KMS-11 (cell line): ENCODE results near the gene SIX2.

Source experiments
- H2AFZ ChIP-seq: fragments of 200-600 bp; sonication (generic); 2 replicates; pipeline ENCODE4 v1.6.1; 2016; ENCODE audit warnings: antibody characterized with exemption, mixed run types, low read depth
- H3K27ac ChIP-seq: fragments of 200-600 bp; sonication (generic); 2 replicates; pipeline ENCODE4 v1.6.1; 2016; ENCODE audit warnings: mild to moderate bottlenecking, mixed run types
- H3K27me3 ChIP-seq: fragments of 200-600 bp; sonication (generic); 2 replicates; pipeline ENCODE4 v1.6.1; 2017; ENCODE audit warnings: mild to moderate bottlenecking, low read depth, mixed run types, moderate library complexity; ENCODE audit not compliant: insufficient read depth
- H3K36me3 ChIP-seq: fragments of 200-600 bp; sonication (generic); 2 replicates; pipeline ENCODE4 v1.6.1; 2017; ENCODE audit warnings: mild to moderate bottlenecking, mixed run types; ENCODE audit not compliant: insufficient read depth
- H3K4me1 ChIP-seq: fragments of 200-600 bp; sonication (generic); 2 replicates; pipeline ENCODE4 v1.6.1; 2016; ENCODE audit warnings: mild to moderate bottlenecking, low read depth, mixed run types; ENCODE audit not compliant: poor library complexity, severe bottlenecking
- H3K4me2 ChIP-seq: fragments of 200-600 bp; sonication (generic); 2 replicates; pipeline ENCODE4 v1.7.0; 2016; ENCODE audit warnings: mild to moderate bottlenecking, mixed run types
- H3K4me3 ChIP-seq: fragments of 200-600 bp; sonication (generic); IDR thresholded peaks from 2 replicates; pipeline ENCODE4 v1.6.1; 2017; ENCODE audit warnings: low read depth, low read length, mixed read lengths; ENCODE audit not compliant: insufficient read depth
- H3K79me2 ChIP-seq: fragments of 200-600 bp; sonication (generic); 2 replicates; pipeline ENCODE4 v1.6.1; 2016; ENCODE audit warnings: low read depth, mixed run types; ENCODE audit not compliant: insufficient read depth
- H3K9ac ChIP-seq: fragments of 200-600 bp; sonication (generic); 2 replicates; pipeline ENCODE4 v1.6.1; 2016; ENCODE audit warnings: mild to moderate bottlenecking, mixed run types
- H4K20me1 ChIP-seq: fragments of 200-600 bp; sonication (generic); 2 replicates; pipeline ENCODE4 v1.6.1; 2016; ENCODE audit warnings: mild to moderate bottlenecking, mixed run types; ENCODE audit not compliant: insufficient read depth
- TF ChIP-seq, protein P1 (sequence below): fragments of 200-600 bp; sonication (generic); conservative IDR thresholded peaks from 2 replicates; pipeline ENCODE4 v1.6.1; 2017; ENCODE audit warnings: low read depth, mild to moderate bottlenecking, antibody characterized with exemption, low read length, moderate library complexity, mixed read lengths

The SIX2 gene

DNA sequence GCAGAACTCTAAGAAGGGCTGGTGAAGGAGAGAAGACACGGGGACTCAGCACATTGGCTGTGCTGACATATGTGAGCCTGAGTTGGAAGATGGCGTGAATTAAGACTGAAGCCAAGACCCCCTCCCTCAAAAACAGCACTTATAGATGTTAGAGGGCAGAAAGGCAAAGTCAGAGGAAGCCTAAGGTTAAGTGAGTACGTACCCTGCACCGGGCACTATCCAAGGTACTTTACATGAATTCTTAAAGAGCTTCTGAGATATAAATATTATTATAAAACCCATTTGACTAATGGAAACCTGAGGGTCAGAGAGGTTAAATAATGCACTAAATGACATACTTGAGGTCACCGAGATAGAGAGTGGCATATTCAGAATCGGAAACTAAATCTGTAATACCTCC, 42.2 kb downstream of the SIX2 start:
- TF ChIP-seq, protein P1, sequence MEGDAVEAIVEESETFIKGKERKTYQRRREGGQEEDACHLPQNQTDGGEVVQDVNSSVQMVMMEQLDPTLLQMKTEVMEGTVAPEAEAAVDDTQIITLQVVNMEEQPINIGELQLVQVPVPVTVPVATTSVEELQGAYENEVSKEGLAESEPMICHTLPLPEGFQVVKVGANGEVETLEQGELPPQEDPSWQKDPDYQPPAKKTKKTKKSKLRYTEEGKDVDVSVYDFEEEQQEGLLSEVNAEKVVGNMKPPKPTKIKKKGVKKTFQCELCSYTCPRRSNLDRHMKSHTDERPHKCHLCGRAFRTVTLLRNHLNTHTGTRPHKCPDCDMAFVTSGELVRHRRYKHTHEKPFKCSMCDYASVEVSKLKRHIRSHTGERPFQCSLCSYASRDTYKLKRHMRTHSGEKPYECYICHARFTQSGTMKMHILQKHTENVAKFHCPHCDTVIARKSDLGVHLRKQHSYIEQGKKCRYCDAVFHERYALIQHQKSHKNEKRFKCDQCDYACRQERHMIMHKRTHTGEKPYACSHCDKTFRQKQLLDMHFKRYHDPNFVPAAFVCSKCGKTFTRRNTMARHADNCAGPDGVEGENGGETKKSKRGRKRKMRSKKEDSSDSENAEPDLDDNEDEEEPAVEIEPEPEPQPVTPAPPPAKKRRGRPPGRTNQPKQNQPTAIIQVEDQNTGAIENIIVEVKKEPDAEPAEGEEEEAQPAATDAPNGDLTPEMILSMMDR, result no peak
- Histone ChIP-seq H3K4me3 (no peak overlapping the region), H2AFZ (no peak overlapping the region), H3K4me1 (no peaks in the 10 kb centered on the region), H3K36me3 (no peaks in the 10 kb centered on the region), H3K27me3 (no peaks in the 10 kb centered on the region), H4K20me1 (no peaks in the 10 kb centered on the region), H3K9ac (no peak overlapping the region), H3K27ac (no peak overlapping the region), H3K4me2 (no peak overlapping the region), H3K79me2 (no peaks in the 10 kb centered on the region)

GRCh38 chr2:44965684-44966083, 43.6 kb downstream of the SIX2 start:
- H3K4me1 ChIP-seq, result no peaks in the 10 kb centered on the region
- TF ChIP-seq, protein P1, result no peak
- H4K20me1 ChIP-seq, result no peaks in the 10 kb centered on the region
- H3K4me3 ChIP-seq, result no peak overlapping the region
- no peaks in the 10 kb centered on the region for H3K36me3 ChIP-seq
- H3K27me3 ChIP-seq, result no peaks in the 10 kb centered on the region
- no peak overlapping the region for H2AFZ ChIP-seq
- no peaks in the 10 kb centered on the region for H3K79me2 ChIP-seq
- no peak overlapping the region for H3K4me2 ChIP-seq
- no peak overlapping the region for H3K9ac ChIP-seq
- H3K27ac ChIP-seq, result no peak overlapping the region

DNA sequence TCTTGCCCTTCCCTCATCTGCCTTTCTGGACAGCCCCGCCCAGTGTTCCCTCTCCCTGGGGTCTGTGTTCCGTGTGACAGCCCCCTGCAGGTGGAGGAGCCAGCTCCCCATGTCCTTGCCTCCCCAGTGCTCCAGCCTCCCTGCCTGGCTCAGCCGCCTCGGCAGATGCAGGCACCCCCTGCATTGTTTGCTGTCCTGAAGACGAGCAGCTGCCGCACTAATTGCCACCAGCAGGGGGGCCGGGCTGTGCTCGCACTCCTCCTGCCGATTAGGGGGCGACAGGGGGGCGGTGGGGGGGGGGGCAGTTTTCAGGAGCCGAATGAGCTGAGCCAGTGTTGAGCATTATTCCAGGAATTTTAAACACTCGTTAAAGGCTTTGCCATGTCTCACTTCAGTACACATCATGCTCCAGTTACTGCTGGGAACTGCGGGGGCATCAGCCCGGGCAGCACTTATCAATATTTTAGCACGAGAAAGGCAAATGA, 44.5 kb downstream of the SIX2 start:
- Histone ChIP-seq H2AFZ (no peak overlapping the region), H3K4me2 (no peak overlapping the region), H3K27me3 (no peaks in the 10 kb centered on the region), H3K27ac (no peak overlapping the region), H3K9ac (no peak overlapping the region), H3K4me1 (no peaks in the 10 kb centered on the region), H3K36me3 (no peaks in the 10 kb centered on the region), H4K20me1 (no peaks in the 10 kb centered on the region), H3K4me3 (no peak overlapping the region), H3K79me2 (no peaks in the 10 kb centered on the region)
- TF ChIP-seq, protein P1, result no peak

DNA sequence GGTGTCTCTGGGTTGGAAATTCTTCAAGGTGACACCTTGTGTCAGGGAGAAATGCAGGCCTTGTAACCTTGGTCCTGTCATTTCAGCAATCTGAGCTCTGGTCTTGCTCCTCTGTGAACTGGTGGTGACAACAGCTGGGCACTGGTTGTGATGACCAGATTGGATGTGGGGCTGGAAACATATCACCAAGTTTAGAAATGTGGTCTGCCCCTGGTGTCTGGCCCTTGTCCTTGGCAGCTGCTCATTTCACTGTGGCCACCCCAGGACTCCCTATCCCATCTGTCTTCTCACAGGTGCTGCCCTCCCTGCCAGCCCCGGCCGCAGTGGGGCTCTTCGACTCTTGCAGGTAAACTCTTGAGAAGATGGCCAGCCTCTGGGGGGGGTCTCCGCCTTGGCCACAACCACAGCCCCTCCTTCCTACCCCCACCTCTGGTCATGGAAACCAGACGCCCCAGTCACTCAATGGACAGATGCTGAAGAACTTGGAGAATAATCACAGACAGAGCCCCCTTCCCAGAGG, 47.0 kb downstream of the SIX2 start:
- Histone ChIP-seq H3K27me3 (no peaks in the 10 kb centered on the region), H3K4me3 (no peak overlapping the region), H3K9ac (no peak overlapping the region), H3K4me2 (no peak overlapping the region), H3K4me1 (no peaks in the 10 kb centered on the region), H3K79me2 (no peaks in the 10 kb centered on the region), H2AFZ (no peak overlapping the region), H4K20me1 (no peaks in the 10 kb centered on the region), H3K27ac (no peak overlapping the region), H3K36me3 (no peaks in the 10 kb centered on the region)
- TF ChIP-seq, protein P1, result no peak
